HEK293 (cell line): ENCODE measurements around the gene VEZF1.

ENCODE experiments used
- AEBP2 ChIP-seq: fragments of 450-650 bp; formaldehyde crosslinking; IDR thresholded peaks from 2 replicates; pipeline ENCODE4 v1.5.1; 2016; ENCODE audit warnings: missing biosample characterization, missing genetic modification characterization, borderline replicate concordance
- BCL11B ChIP-seq: fragments of 450-650 bp; formaldehyde crosslinking; IDR thresholded peaks from 2 replicates; pipeline ENCODE4 v1.5.1; 2016; ENCODE audit warnings: low read depth, missing biosample characterization, missing genetic modification characterization
- GLIS2 ChIP-seq: fragments of 450-650 bp; formaldehyde crosslinking; IDR thresholded peaks from 2 replicates; pipeline ENCODE4 v1.5.1; 2016; ENCODE audit warnings: missing biosample characterization, missing genetic modification characterization
- HOXD13 ChIP-seq: sonication (generic); formaldehyde crosslinking; IDR thresholded peaks from 2 replicates; pipeline ENCODE4 v1.8.0; 2022; ENCODE audit warnings: missing genetic modification reagents, borderline replicate concordance
- KLF16 ChIP-seq: fragments of 450-650 bp; formaldehyde crosslinking; IDR thresholded peaks from 2 replicates; pipeline ENCODE4 v1.5.1; 2017; ENCODE audit warnings: missing biosample characterization, missing genetic modification characterization
- KLF8 ChIP-seq: fragments of 450-650 bp; formaldehyde crosslinking; IDR thresholded peaks from 2 replicates; pipeline ENCODE4 v1.5.1; 2016; ENCODE audit warnings: missing biosample characterization, missing genetic modification characterization
- PBX3 ChIP-seq: sonication (generic); formaldehyde crosslinking; IDR thresholded peaks from 2 replicates; pipeline ENCODE4 v1.8.1; 2022; ENCODE audit warnings: mild to moderate bottlenecking, moderate library complexity, missing genetic modification reagents
- SETDB1 ChIP-seq: IDR thresholded peaks from one replicate; pipeline ENCODE4 v1.6.1; 2017; ENCODE audit warnings: mild to moderate bottlenecking, low read length, moderate library complexity, mixed read lengths; ENCODE audit not compliant: insufficient read length
- SP2 ChIP-seq: fragments of 450-650 bp; formaldehyde crosslinking; IDR thresholded peaks from 2 replicates; pipeline ENCODE4 v1.5.1; 2016; ENCODE audit warnings: missing biosample characterization, missing genetic modification characterization
- WT1 ChIP-seq: fragments of 450-650 bp; formaldehyde crosslinking; IDR thresholded peaks from 2 replicates; pipeline ENCODE4 v1.5.1; 2016; ENCODE audit warnings: missing biosample characterization, missing genetic modification characterization
- ZBTB10 ChIP-seq: fragments of 450-650 bp; formaldehyde crosslinking; IDR thresholded peaks from 2 replicates; pipeline ENCODE4 v1.5.1; 2016; ENCODE audit warnings: missing biosample characterization, missing genetic modification characterization
- ZBTB11 ChIP-seq: fragments of 450-650 bp; formaldehyde crosslinking; conservative IDR thresholded peaks from 2 replicates; pipeline ENCODE4 v1.5.1; 2016; ENCODE audit warnings: low read depth, missing biosample characterization, missing genetic modification characterization
- ZBTB7A ChIP-seq: fragments of 450-650 bp; formaldehyde crosslinking; IDR thresholded peaks from 2 replicates; pipeline ENCODE4 v1.5.1; 2016; ENCODE audit warnings: low read depth, missing biosample characterization, missing genetic modification characterization
- ZFP69B ChIP-seq: fragments of 450-650 bp; formaldehyde crosslinking; IDR thresholded peaks from 2 replicates; pipeline ENCODE4 v1.5.1; 2016; ENCODE audit warnings: missing biosample characterization, missing genetic modification characterization
- ZNF121 ChIP-seq: fragments of 450-650 bp; formaldehyde crosslinking; IDR thresholded peaks from 2 replicates; pipeline ENCODE4 v1.5.1; 2016; ENCODE audit warnings: missing biosample characterization, missing genetic modification characterization
- ZNF138 ChIP-seq: fragments of 450-650 bp; formaldehyde crosslinking; IDR thresholded peaks from 2 replicates; pipeline ENCODE4 v1.5.1; 2016; ENCODE audit warnings: missing biosample characterization, missing genetic modification characterization, borderline replicate concordance
- ZNF169 ChIP-seq: fragments of 450-650 bp; formaldehyde crosslinking; IDR thresholded peaks from 2 replicates; pipeline ENCODE4 v1.5.1; 2016; ENCODE audit warnings: missing biosample characterization, missing genetic modification characterization
- ZNF24 ChIP-seq: fragments of 450-650 bp; formaldehyde crosslinking; IDR thresholded peaks from 2 replicates; pipeline ENCODE4 v1.5.1; 2016; ENCODE audit warnings: missing biosample characterization, missing genetic modification characterization
- ZNF311 ChIP-seq: fragments of 450-650 bp; formaldehyde crosslinking; IDR thresholded peaks from 2 replicates; pipeline ENCODE4 v1.5.1; 2017; ENCODE audit warnings: missing biosample characterization, missing genetic modification characterization, borderline replicate concordance
- ZNF473 ChIP-seq: fragments of 450-650 bp; formaldehyde crosslinking; IDR thresholded peaks from 2 replicates; pipeline ENCODE4 v1.5.1; 2017; ENCODE audit warnings: missing biosample characterization, missing genetic modification characterization
- ZNF521 ChIP-seq: fragments of 450-650 bp; formaldehyde crosslinking; IDR thresholded peaks from 2 replicates; pipeline ENCODE4 v1.5.1; 2017; ENCODE audit warnings: missing biosample characterization, mild to moderate bottlenecking, missing genetic modification characterization
- ZNF529 ChIP-seq: fragments of 450-650 bp; formaldehyde crosslinking; IDR thresholded peaks from 2 replicates; pipeline ENCODE4 v1.5.1; 2017; ENCODE audit warnings: missing genetic modification characterization, missing biosample characterization; ENCODE audit not compliant: insufficient replicate concordance
- ZNF555 ChIP-seq: fragments of 450-650 bp; formaldehyde crosslinking; conservative IDR thresholded peaks from 2 replicates; pipeline ENCODE4 v1.5.1; 2017; ENCODE audit warnings: missing biosample characterization, mild to moderate bottlenecking, missing genetic modification characterization, inconsistent platforms
- ZNF558 ChIP-seq: fragments of 450-650 bp; formaldehyde crosslinking; IDR thresholded peaks from 2 replicates; pipeline ENCODE4 v1.5.1; 2016; ENCODE audit warnings: missing biosample characterization, missing genetic modification characterization
- ZNF561 ChIP-seq: fragments of 450-650 bp; IDR thresholded peaks from 2 replicates; pipeline ENCODE4 v1.5.1; 2018; ENCODE audit warnings: missing biosample characterization, missing genetic modification characterization, borderline replicate concordance
- ZNF624 ChIP-seq: fragments of 450-650 bp; formaldehyde crosslinking; IDR thresholded peaks from 2 replicates; pipeline ENCODE4 v1.5.1; 2017; ENCODE audit warnings: missing biosample characterization, missing genetic modification characterization
- TF ChIP-seq, protein P1 (sequence below): fragments of 450-650 bp; formaldehyde crosslinking; IDR thresholded peaks from 2 replicates; pipeline ENCODE4; 2016; ENCODE audit warnings: missing biosample characterization, missing genetic modification characterization
- TF ChIP-seq, protein P2 (sequence below): fragments of 450-650 bp; formaldehyde crosslinking; IDR thresholded peaks from 2 replicates; pipeline ENCODE4 v1.5.1; 2016; ENCODE audit warnings: missing biosample characterization, missing genetic modification characterization

The VEZF1 gene

GRCh38 chr17:57955183-57955931 is 32.7 kb downstream of the VEZF1 start, which contains the start of gene CUEDC1 (continued):
- TF ChIP-seq ZBTB11 (no peak), ZNF138 (tag by site-specific recombination) (no peak), WT1 (tag by site-specific recombination) (peak; percentile 83), ZBTB10 (tag by site-specific recombination) (peak; percentile 67), GLIS2 (tag by site-specific recombination) (peak; percentile 93), KLF8 (tag by site-specific recombination) (peak; percentile 57; the same call in 1 of the 2 replicates), ZNF555 (tag by site-specific recombination) (no peak), ZNF624 (tag by site-specific recombination) (no peak), ZNF558 (tag by site-specific recombination) (no peak), ZNF561 (no peak), ZNF473 (no peak), ZNF311 (tag by site-specific recombination) (no peak), AEBP2 (no peak), ZFP69B (tag by site-specific recombination) (no peak), ZNF169 (no peak), KLF16 (tag by site-specific recombination) (no peak), ZNF521 (no peak), HOXD13 (CRISPR knock-in tag) (no peak), ZNF121 (tag by site-specific recombination) (no peak), SP2 (tag by site-specific recombination) (no peak), ZNF24 (tag by site-specific recombination) (no peak), ZNF529 (tag by site-specific recombination) (no peak), PBX3 (0 out of 2 replicates have a peak, but pooled peaks have one; percentile 38), SETDB1 (no peak), ZBTB7A (tag by site-specific recombination) (no peak), BCL11B (tag by site-specific recombination) (0 out of 2 replicates have a peak, but pooled peaks have one; percentile 43)
- TF ChIP-seq, protein P1, sequence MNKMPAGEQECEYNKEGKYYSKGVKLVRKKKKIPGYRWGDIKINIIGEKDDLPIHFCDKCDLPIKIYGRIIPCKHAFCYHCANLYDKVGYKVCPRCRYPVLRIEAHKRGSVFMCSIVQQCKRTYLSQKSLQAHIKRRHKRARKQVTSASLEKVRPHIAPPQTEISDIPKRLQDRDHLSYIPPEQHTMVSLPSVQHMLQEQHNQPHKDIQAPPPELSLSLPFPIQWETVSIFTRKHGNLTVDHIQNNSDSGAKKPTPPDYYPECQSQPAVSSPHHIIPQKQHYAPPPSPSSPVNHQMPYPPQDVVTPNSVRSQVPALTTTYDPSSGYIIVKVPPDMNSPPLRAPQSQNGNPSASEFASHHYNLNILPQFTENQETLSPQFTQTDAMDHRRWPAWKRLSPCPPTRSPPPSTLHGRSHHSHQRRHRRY (tag by site-specific recombination), result no peak
- TF ChIP-seq, protein P2, sequence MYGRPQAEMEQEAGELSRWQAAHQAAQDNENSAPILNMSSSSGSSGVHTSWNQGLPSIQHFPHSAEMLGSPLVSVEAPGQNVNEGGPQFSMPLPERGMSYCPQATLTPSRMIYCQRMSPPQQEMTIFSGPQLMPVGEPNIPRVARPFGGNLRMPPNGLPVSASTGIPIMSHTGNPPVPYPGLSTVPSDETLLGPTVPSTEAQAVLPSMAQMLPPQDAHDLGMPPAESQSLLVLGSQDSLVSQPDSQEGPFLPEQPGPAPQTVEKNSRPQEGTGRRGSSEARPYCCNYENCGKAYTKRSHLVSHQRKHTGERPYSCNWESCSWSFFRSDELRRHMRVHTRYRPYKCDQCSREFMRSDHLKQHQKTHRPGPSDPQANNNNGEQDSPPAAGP (tag by site-specific recombination), result no peak; the same call in 1 of the 2 replicates
